ENCODE results near the gene ACKR3. TPM values are rescaled to one million over a fixed set of nuclear protein-coding genes. Genes with fewer than 3 reads are reported as not detected.

Gene ACKR3
- total RNA-seq, 1 experiment from 2014 or later, result not detected

DNA sequence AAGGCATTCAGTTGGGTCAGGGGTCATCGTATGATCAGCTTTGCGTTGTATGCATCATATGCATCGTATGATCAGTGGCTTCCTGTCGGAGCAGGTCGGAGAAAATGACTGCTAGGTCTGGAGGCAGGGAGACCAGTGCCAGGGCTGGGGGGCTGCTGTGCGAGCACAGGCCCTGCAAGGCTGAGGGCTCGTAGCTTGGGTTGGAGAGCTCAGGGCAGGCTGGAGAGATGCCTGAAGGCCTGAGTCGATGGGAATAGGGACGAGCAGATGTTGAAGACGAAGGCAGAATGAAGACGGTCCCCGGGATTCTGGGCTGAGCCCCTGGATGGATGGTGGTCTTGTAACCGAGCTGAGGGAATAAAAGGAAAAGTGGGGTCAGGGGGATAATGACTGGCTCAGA is 25.3 kb upstream of the ACKR3 start:
- intact Hi-C loops (cut with micrococcal nuclease; ENCODE audit: unreplicated experiment) (no loop called here), in situ Hi-C loops (cut with HindIII; ENCODE audit: low pct_unique_long_range_greater_than_20kb, low sequenced_read_pairs) (no loop called here)
- ATAC-seq (no peak), DNase-seq (ENCODE audit: low read depth, low spot score) (no peak)
- H3K27me3 ChIP-seq (ENCODE audit: control insufficient read depth, insufficient read depth, low read length), result peaks cover 6% of the 10 kb centered on the region
- no peak overlapping the region for H3K27ac ChIP-seq (ENCODE audit: low read length)
- no peaks in the 10 kb centered on the region for H3K4me1 ChIP-seq (ENCODE audit: control insufficient read depth, insufficient read depth, low read length)
- BruUV-seq (replicated peaks), result no TSS peak
- no peak overlapping the region for H3K4me3 ChIP-seq (ENCODE audit: low read depth in 2 of 2, low read length in 2 of 2)
- no peaks in the 10 kb centered on the region for H3K9me3 ChIP-seq (ENCODE audit: control insufficient read depth, insufficient read depth, low read depth, low read length)
- TF ChIP-seq, protein P1, sequence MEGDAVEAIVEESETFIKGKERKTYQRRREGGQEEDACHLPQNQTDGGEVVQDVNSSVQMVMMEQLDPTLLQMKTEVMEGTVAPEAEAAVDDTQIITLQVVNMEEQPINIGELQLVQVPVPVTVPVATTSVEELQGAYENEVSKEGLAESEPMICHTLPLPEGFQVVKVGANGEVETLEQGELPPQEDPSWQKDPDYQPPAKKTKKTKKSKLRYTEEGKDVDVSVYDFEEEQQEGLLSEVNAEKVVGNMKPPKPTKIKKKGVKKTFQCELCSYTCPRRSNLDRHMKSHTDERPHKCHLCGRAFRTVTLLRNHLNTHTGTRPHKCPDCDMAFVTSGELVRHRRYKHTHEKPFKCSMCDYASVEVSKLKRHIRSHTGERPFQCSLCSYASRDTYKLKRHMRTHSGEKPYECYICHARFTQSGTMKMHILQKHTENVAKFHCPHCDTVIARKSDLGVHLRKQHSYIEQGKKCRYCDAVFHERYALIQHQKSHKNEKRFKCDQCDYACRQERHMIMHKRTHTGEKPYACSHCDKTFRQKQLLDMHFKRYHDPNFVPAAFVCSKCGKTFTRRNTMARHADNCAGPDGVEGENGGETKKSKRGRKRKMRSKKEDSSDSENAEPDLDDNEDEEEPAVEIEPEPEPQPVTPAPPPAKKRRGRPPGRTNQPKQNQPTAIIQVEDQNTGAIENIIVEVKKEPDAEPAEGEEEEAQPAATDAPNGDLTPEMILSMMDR (IDR thresholded peaks at IDR 0.05), result no peak
- no peak for TF ChIP-seq SIN3A (IDR thresholded peaks at IDR 0.05; ENCODE audit: borderline replicate concordance, insufficient read depth, low read depth, low read length)
- TF ChIP-seq, protein P2, sequence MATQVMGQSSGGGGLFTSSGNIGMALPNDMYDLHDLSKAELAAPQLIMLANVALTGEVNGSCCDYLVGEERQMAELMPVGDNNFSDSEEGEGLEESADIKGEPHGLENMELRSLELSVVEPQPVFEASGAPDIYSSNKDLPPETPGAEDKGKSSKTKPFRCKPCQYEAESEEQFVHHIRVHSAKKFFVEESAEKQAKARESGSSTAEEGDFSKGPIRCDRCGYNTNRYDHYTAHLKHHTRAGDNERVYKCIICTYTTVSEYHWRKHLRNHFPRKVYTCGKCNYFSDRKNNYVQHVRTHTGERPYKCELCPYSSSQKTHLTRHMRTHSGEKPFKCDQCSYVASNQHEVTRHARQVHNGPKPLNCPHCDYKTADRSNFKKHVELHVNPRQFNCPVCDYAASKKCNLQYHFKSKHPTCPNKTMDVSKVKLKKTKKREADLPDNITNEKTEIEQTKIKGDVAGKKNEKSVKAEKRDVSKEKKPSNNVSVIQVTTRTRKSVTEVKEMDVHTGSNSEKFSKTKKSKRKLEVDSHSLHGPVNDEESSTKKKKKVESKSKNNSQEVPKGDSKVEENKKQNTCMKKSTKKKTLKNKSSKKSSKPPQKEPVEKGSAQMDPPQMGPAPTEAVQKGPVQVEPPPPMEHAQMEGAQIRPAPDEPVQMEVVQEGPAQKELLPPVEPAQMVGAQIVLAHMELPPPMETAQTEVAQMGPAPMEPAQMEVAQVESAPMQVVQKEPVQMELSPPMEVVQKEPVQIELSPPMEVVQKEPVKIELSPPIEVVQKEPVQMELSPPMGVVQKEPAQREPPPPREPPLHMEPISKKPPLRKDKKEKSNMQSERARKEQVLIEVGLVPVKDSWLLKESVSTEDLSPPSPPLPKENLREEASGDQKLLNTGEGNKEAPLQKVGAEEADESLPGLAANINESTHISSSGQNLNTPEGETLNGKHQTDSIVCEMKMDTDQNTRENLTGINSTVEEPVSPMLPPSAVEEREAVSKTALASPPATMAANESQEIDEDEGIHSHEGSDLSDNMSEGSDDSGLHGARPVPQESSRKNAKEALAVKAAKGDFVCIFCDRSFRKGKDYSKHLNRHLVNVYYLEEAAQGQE (IDR thresholded peaks at IDR 0.05; ENCODE audit: insufficient read depth in 1 of 2, low read depth in 2 of 2, low read length in 1 of 2), result no peak
- TF ChIP-seq POLR2AphosphoS5 (IDR thresholded peaks at IDR 0.05; ENCODE audit: low read depth, low read length), result no peak
- no peak for TF ChIP-seq TCF7L2 (IDR thresholded peaks at IDR 0.05; ENCODE audit: low read depth, low read length)
- CTCF ChIA-PET, result no interaction called here
- POLR2A ChIA-PET, result no interaction called here
- no peaks in the 10 kb centered on the region; the same call in 1 of the 2 replicates for H3K36me3 ChIP-seq (ENCODE audit: control insufficient read depth, insufficient read depth, low read length)

DNA sequence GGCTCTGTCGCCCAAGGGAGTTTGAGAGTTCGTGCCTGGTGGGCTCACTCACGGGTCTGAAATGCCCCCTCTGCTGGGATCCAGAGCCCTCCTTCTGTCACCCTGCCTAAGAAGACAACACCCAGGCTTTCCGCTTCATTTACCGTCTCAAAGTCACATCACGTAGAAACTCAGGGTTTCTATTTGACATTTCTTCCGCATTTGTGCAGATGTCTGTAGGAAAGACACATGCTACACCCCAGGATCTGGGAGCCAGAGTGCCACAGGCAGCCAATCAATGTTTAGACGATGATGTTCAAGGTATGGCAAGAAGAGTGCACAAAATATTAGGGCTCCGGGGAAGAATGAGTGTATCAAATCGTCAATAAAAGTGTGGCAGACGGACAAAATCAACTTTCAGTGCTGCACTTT is 24.4 kb upstream of the ACKR3 start:
- ATAC-seq, result no peak
- H3K9me3 ChIP-seq (ENCODE audit: control insufficient read depth, insufficient read depth, low read depth, low read length), result no peaks in the 10 kb centered on the region
- DNase-seq (ENCODE audit: low read depth, low spot score), result no peak
- TF ChIP-seq, protein P1 (IDR thresholded peaks at IDR 0.05), result no peak
- TF ChIP-seq POLR2AphosphoS5 (IDR thresholded peaks at IDR 0.05; ENCODE audit: low read depth, low read length) (no peak), SIN3A (IDR thresholded peaks at IDR 0.05; ENCODE audit: borderline replicate concordance, insufficient read depth, low read depth, low read length) (no peak), TCF7L2 (IDR thresholded peaks at IDR 0.05; ENCODE audit: low read depth, low read length) (no peak)
- TF ChIP-seq, protein P2 (IDR thresholded peaks at IDR 0.05; ENCODE audit: insufficient read depth in 1 of 2, low read depth in 2 of 2, low read length in 1 of 2), result no peak
- intact Hi-C loops (cut with micrococcal nuclease; ENCODE audit: unreplicated experiment) (no loop called here), in situ Hi-C loops (cut with HindIII; ENCODE audit: low pct_unique_long_range_greater_than_20kb, low sequenced_read_pairs) (no loop called here)
- no peak overlapping the region for H3K27ac ChIP-seq (ENCODE audit: low read length)
- no TSS peak for BruUV-seq (replicated peaks)
- H3K4me3 ChIP-seq (ENCODE audit: low read depth in 2 of 2, low read length in 2 of 2), result no peak overlapping the region
- no peaks in the 10 kb centered on the region; the same call in 1 of the 2 replicates for H3K36me3 ChIP-seq (ENCODE audit: control insufficient read depth, insufficient read depth, low read length)
- no peaks in the 10 kb centered on the region for H3K4me1 ChIP-seq (ENCODE audit: control insufficient read depth, insufficient read depth, low read length)
- peaks cover 6% of the 10 kb centered on the region for H3K27me3 ChIP-seq (ENCODE audit: control insufficient read depth, insufficient read depth, low read length)
- POLR2A ChIA-PET, result no interaction called here
- CTCF ChIA-PET, result no interaction called here
